BLaER1 (cell line): ENCODE results near the gene CLMN.

Experiments used
- H3K27ac ChIP-seq: shearing (Covaris generic); formaldehyde crosslinking; 2 replicates; pipeline ENCODE4 v1.8.1; 2022
- H3K27me3 ChIP-seq: shearing (Covaris generic); formaldehyde crosslinking; 2 replicates; pipeline ENCODE4 v1.8.1; 2022
- H3K36me3 ChIP-seq: shearing (Covaris generic); formaldehyde crosslinking; 2 replicates; pipeline ENCODE4 v1.8.1; 2022
- H3K4me1 ChIP-seq: shearing (Covaris generic); formaldehyde crosslinking; 2 replicates; pipeline ENCODE4 v1.8.1; 2022
- H3K4me2 ChIP-seq: shearing (Covaris generic); formaldehyde crosslinking; 2 replicates; pipeline ENCODE4 v1.8.1; 2022
- H3K4me3 ChIP-seq: shearing (Covaris generic); formaldehyde crosslinking; 2 replicates; pipeline ENCODE4 v1.8.1; 2022
- H3K9ac ChIP-seq: shearing (Covaris generic); formaldehyde crosslinking; 2 replicates; pipeline ENCODE4 v1.8.1; 2022
- H3K9me3 ChIP-seq: shearing (Covaris generic); formaldehyde crosslinking; 2 replicates; pipeline ENCODE4 v1.8.1; 2022
- H4K20me1 ChIP-seq: shearing (Covaris generic); formaldehyde crosslinking; 2 replicates; pipeline ENCODE4 v1.8.1; 2022
- Cebpa-rat ChIP-seq: shearing (Covaris generic); IDR thresholded peaks from 2 replicates; pipeline ENCODE4 v1.8.1; 2022

Gene CLMN

GRCh38 chr14:95222870-95223398 lies 96.8 kb downstream of the CLMN start:
- H3K27ac ChIP-seq: no peak overlapping the region

DNA sequence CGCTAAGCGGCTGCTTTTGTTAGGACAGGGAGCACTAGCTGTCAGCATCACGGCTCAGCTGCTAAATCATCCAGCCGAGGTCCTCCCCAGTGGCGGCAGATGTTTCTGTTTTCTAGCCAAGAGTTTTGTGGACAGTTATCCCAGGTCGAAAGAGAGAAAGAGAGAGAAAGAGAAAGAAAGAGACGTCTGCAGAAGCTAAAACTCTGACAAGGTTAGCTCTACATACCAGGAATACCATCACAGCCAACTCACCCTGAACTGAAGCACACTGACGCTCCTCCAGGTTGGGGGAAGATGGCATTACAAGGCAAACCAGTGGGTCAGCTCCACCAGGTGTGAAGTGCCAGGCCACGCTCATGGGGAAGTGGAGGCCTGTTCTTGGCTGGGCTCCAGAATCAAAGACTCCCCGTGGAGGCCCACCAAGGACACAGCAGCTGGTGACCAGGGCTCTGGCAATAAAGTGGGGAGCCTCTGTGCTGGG lies 97.5 kb downstream of the CLMN start:
- Histone ChIP-seq H4K20me1 (no peaks in the 10 kb centered on the region), H3K27ac (no peak overlapping the region), H3K9ac (no peak overlapping the region), H3K4me2 (no peak overlapping the region), H3K4me1 (peaks cover 42% of the 10 kb centered on the region), H3K9me3 (no peaks in the 10 kb centered on the region), H3K4me3 (no peak overlapping the region), H3K27me3 (no peaks in the 10 kb centered on the region), H3K36me3 (peaks cover 20% of the 10 kb centered on the region; the same call in 1 of the 2 replicates)
- TF ChIP-seq Cebpa-rat: no peak

More at GRCh38 chr14:95222870-95223398, 96.8 kb downstream of the CLMN start:
- no peaks in the 10 kb centered on the region for H3K9me3 ChIP-seq
- H3K4me1 ChIP-seq: peaks cover 42% of the 10 kb centered on the region
- no peak overlapping the region for H3K9ac ChIP-seq
- TF ChIP-seq Cebpa-rat: no peak
- no peak overlapping the region for H3K4me2 ChIP-seq
- no peak overlapping the region for H3K4me3 ChIP-seq
- peaks cover 16% of the 10 kb centered on the region; the same call in 1 of the 2 replicates for H3K36me3 ChIP-seq
- no peaks in the 10 kb centered on the region for H3K27me3 ChIP-seq
- H4K20me1 ChIP-seq: no peaks in the 10 kb centered on the region

DNA sequence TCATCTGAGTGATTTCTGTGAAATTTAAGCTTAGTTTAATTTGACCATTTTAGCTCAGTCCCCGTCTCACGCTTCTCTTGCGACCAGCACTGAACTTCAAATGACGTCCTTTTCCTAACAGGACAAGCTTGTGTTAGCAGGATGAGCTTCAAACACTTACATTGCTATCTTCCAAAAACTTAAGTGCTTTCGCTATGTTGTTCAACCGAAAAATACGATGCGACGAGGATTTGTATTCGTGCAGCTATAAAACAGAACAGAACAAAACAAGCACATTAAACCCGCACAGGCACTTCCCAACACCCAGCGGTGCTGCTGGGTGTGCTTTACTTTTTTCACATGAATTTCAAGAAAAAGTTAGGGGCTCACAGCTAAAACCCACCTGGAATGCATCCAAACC lies 98.2 kb downstream of the CLMN start:
- Histone ChIP-seq H3K27ac (no peak overlapping the region), H3K9ac (no peak overlapping the region), H3K36me3 (peaks cover 20% of the 10 kb centered on the region; the same call in 1 of the 2 replicates), H3K4me1 (peaks cover 39% of the 10 kb centered on the region), H3K27me3 (no peaks in the 10 kb centered on the region), H3K4me2 (no peak overlapping the region), H3K4me3 (no peak overlapping the region), H4K20me1 (no peaks in the 10 kb centered on the region), H3K9me3 (peaks cover under 1% of the 10 kb centered on the region)
- no peak for TF ChIP-seq Cebpa-rat

GRCh38 chr14:95220663-95221231 lies 99.0 kb downstream of the CLMN start:
- no peaks in the 10 kb centered on the region for H3K27me3 ChIP-seq
- no peak overlapping the region for H3K4me3 ChIP-seq
- H3K36me3 ChIP-seq: peaks cover 20% of the 10 kb centered on the region; the same call in 1 of the 2 replicates
- H3K4me2 ChIP-seq: no peak overlapping the region
- H3K4me1 ChIP-seq: peaks cover 39% of the 10 kb centered on the region
- no peaks in the 10 kb centered on the region for H4K20me1 ChIP-seq
- no peak for TF ChIP-seq Cebpa-rat
- H3K9ac ChIP-seq: no peak overlapping the region
- H3K9me3 ChIP-seq: peaks cover 8% of the 10 kb centered on the region
- H3K27ac ChIP-seq: no peak overlapping the region

DNA sequence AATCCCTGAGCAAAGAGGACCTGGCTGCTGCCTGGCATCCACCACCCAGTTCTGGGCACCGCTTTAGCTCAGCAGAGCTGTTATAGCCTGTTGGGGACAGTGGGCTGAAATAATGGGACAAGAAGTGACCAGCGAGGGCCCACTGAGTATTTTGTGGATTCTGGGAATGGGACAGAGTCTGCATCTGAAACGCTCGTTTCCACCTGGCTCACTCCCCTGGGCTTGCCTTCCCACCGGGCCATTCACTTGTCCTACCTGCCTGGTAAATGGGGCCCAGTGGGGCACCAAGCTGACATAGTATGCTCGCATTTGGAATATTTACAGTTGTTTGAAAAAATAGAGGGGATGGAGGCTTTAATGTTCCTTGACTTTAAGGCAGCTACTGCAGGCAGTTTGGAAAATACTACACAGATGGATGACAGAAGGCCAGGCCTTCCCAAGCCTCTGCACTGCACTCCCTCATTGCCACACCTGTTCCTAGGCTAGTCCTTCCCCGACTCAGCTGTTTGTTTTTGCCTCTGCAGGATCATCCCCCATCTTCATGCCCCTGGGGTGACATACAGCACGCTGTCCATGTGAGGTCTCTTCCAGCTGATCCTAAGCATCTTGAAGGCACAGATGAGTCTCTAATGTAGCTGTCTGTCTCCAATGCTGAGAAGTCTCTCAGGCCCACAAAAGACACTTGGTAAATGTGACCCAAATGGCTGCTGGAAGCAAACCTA lies 101.1 kb downstream of the CLMN start:
- TF ChIP-seq Cebpa-rat: no peak
- Histone ChIP-seq H4K20me1 (no peaks in the 10 kb centered on the region), H3K4me2 (no peak overlapping the region), H3K9me3 (peaks cover 27% of the 10 kb centered on the region), H3K36me3 (peaks cover 20% of the 10 kb centered on the region; the same call in 1 of the 2 replicates), H3K27me3 (no peaks in the 10 kb centered on the region), H3K4me1 (peaks cover 23% of the 10 kb centered on the region), H3K9ac (no peak overlapping the region), H3K27ac (no peak overlapping the region), H3K4me3 (no peak overlapping the region)

DNA sequence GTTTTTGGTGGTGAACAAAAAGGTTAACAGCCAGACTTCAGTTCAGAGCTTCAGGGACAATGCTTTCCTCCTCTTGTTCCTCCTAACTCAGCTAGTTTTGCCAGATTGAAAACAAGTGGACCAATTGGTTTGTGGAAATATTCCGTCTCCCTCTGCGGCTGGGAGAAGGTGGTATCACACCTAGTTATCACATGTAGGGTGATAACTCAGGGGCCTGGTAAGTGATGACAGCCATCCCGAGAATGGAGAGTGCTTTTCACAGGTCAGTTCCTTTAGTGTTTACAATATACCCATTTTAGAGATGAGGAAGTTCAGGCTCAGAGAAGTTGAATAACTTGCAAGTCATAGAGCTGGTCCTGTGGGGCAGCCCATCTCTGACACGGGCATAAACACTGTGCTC lies 101.7 kb downstream of the CLMN start:
- H3K9me3 ChIP-seq: peaks cover 33% of the 10 kb centered on the region
- H3K4me3 ChIP-seq: no peak overlapping the region
- TF ChIP-seq Cebpa-rat: no peak
- H3K9ac ChIP-seq: no peak overlapping the region
- H3K4me2 ChIP-seq: 0 out of 2 replicates have a peak overlapping the region, but pooled peaks have one; percentile 5
- H3K36me3 ChIP-seq: peaks cover 20% of the 10 kb centered on the region; the same call in 1 of the 2 replicates
- H3K27ac ChIP-seq: no peak overlapping the region
- no peaks in the 10 kb centered on the region for H3K27me3 ChIP-seq
- no peaks in the 10 kb centered on the region for H4K20me1 ChIP-seq
- peaks cover 29% of the 10 kb centered on the region for H3K4me1 ChIP-seq

- H3K4me3 ChIP-seq: no peak overlapping the region
- no peak overlapping the region for H3K27ac ChIP-seq
- H3K9ac ChIP-seq: no peak overlapping the region
- H3K4me1 ChIP-seq: peaks cover 35% of the 10 kb centered on the region
- H3K4me2 ChIP-seq: 0 out of 2 replicates have a peak overlapping the region, but pooled peaks have one; percentile 5
- no peak for TF ChIP-seq Cebpa-rat
- no peaks in the 10 kb centered on the region for H3K27me3 ChIP-seq
- no peaks in the 10 kb centered on the region for H4K20me1 ChIP-seq
- peaks cover 20% of the 10 kb centered on the region; the same call in 1 of the 2 replicates for H3K36me3 ChIP-seq
- H3K9me3 ChIP-seq: peaks cover 38% of the 10 kb centered on the region
Measured at GRCh38 chr14:95217391-95217900, 102.3 kb downstream of the CLMN start.

DNA sequence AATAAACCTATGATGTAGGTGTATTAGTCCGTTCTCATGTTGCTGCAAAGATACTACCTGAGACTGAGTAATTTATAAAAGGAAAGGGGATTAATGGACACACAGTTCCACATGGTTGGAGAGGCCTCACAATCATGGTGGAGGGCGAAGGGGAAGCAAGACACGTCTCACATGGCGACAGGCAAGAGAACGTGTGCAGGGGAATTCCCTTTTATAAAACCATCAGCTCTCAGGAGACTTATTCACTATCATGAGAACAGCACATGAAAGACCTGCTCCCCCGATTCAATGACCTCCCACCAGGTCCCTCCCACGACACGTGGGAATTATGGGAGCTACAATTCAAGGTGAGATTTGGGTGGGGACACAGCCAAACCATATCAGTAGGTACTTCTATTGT lies 103.7 kb downstream of the CLMN start:
- H3K27me3 ChIP-seq: no peaks in the 10 kb centered on the region
- H4K20me1 ChIP-seq: no peaks in the 10 kb centered on the region
- no peak overlapping the region for H3K4me3 ChIP-seq
- H3K4me2 ChIP-seq: peak overlapping the region; percentile 21; the same call in 1 of the 2 replicates
- no peak overlapping the region for H3K9ac ChIP-seq
- H3K9me3 ChIP-seq: peaks cover 38% of the 10 kb centered on the region
- peaks cover 49% of the 10 kb centered on the region for H3K4me1 ChIP-seq
- H3K36me3 ChIP-seq: peaks cover 19% of the 10 kb centered on the region; the same call in 1 of the 2 replicates
- no peak overlapping the region for H3K27ac ChIP-seq
- no peak for TF ChIP-seq Cebpa-rat

DNA sequence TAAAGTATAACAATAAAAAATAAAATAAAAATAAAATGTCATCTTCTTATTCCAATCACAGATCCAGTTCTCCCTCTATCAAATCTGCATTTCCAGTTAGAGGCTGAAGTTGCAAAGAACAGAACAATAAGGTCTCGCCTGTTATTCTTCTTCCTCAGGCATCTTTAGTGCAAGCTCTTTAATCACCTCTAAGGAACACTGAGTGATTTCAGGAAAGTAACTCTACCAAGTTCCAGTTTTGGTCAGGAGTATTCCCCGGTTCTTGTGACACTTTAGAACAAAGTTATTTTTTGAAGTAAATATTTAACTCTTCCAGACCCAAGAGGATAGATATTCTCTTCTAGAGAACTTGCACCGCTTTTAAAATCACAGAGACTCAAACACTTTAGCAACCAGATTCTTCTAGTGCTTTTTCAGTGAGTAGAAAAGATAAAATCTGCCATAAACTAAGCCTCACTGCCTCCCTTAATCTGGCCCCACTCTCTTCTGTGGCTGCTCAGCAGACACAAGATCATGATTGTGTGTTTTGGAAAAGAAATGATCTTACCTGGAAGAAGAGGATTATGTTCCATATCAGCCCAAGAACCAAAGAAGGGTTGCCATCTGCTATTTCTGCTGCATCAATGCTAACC lies 104.5 kb downstream of the CLMN start:
- no peak overlapping the region for H3K4me2 ChIP-seq

More for the DNA sequence above, 104.5 kb downstream of the CLMN start:
- no peak overlapping the region for H3K27ac ChIP-seq
- no peak overlapping the region for H3K4me3 ChIP-seq
- H3K4me1 ChIP-seq: peaks cover 56% of the 10 kb centered on the region
- H3K9me3 ChIP-seq: peaks cover 41% of the 10 kb centered on the region
- no peak for TF ChIP-seq Cebpa-rat
- peaks cover 11% of the 10 kb centered on the region; the same call in 1 of the 2 replicates for H3K36me3 ChIP-seq
- no peaks in the 10 kb centered on the region for H4K20me1 ChIP-seq
- no peak overlapping the region for H3K9ac ChIP-seq
- H3K27me3 ChIP-seq: no peaks in the 10 kb centered on the region
